ENCODE results near the gene DUS1L. TPM values are rescaled to one million over a fixed set of nuclear protein-coding genes. Genes with fewer than 3 reads are reported as not detected.

DUS1L gene
- total and polyA plus RNA-seq, 4 donors = 40.0 to 179 (median 100.0) TPM

GRCh38 chr17:82060001-82060380 lies 5.6 kb downstream of the DUS1L start:
- WGBS, 2 donors = 88 to 89% methylated on average over 16 of the region's 16 CpGs

DNA sequence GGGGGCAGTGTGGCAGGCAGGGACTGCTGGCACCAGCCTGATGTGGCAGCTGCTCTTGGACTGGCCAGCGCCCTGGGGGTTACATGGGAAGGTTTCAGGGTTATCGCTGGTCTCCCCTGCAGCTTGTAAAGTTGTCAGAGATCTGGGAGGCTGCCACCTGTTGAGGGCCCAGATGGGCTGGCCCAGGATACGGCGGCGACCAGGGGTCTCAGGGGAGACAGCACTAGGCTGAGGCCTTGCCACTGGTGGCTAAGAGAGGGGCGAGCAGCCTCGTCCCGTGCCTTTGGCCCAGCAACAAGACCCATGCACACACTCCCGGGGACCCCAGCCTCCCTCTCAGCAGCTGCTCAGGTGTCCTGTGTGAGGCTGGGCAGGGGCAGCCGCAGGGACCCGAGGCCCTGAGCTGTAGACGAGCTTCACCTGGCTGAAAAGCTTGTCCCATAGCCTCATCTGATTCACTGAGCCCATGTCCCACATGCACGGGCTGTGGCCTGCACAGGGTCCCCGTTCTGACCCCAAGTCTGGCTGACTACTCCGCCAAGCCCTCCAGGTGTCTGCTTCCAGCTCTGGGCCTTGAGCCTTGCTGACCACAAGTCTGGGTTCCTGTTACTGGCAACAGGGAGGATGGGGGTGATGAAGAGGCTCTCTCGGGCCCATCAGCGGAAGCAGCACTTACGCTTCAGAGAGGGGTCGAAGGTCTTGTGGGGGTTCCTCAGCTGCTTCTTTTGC lies 6.2 kb downstream of the DUS1L start:
- no peak for TF ChIP-seq CTCF (IDR thresholded peaks at IDR 0.05; ENCODE audit: control extremely low read depth, extremely low read depth)
- peaks cover 0 to 4% (median 3%) of the 10 kb centered on the region in 5 donors for H3K4me1 ChIP-seq (ENCODE audit: control insufficient read depth in 5 of 5, insufficient read depth in 5 of 5, low read length in 5 of 5)
- whole genome bisulfite sequencing, 2 donors = 87 to 88% methylated on average over 18 to 19 of the region's 19 CpGs
- peaks cover 5 to 92% (median 19%) of the 10 kb centered on the region in 4 donors for H3K36me3 ChIP-seq (ENCODE audit: control insufficient read depth in 4 of 4, insufficient read depth in 4 of 4, low read length in 4 of 4)
- no peak overlapping the region for H3K27ac ChIP-seq (ENCODE audit: low read depth in 1 of 2, low read length in 1 of 2)
- no peak overlapping the region for H3K9ac ChIP-seq (ENCODE audit: insufficient read depth in 1 of 2, low read length in 2 of 2)
- H3K9me3 ChIP-seq (ENCODE audit: control insufficient read depth in 4 of 4, insufficient read depth in 3 of 4, low read length in 3 of 4) = no peaks in the 10 kb centered on the region
- no peaks in the 10 kb centered on the region for H3K27me3 ChIP-seq (ENCODE audit: control insufficient read depth in 3 of 3, insufficient read depth in 3 of 3, low read length in 2 of 3)
- no peak overlapping the region for H3K4me3 ChIP-seq
- no peak for DNase-seq
- ATAC-seq (ENCODE audit: insufficient read depth, low FRiP score) = no peak

More at GRCh38 chr17:82060001-82060380, 5.6 kb downstream of the DUS1L start:
- DNase-seq (no peak), ATAC-seq (ENCODE audit: insufficient read depth, low FRiP score) (no peak)
- Histone ChIP-seq H3K36me3 (ENCODE audit: control insufficient read depth in 4 of 4, insufficient read depth in 4 of 4, low read length in 4 of 4) (peaks cover 5 to 88% (median 17%) of the 10 kb centered on the region in 4 donors), H3K9me3 (ENCODE audit: control insufficient read depth in 4 of 4, insufficient read depth in 3 of 4, low read length in 3 of 4) (no peaks in the 10 kb centered on the region), H3K4me1 (ENCODE audit: control insufficient read depth in 5 of 5, insufficient read depth in 5 of 5, low read length in 5 of 5) (peaks cover 0 to 10% (median 9%) of the 10 kb centered on the region in 5 donors), H3K27me3 (ENCODE audit: control insufficient read depth in 3 of 3, insufficient read depth in 3 of 3, low read length in 2 of 3) (no peaks in the 10 kb centered on the region), H3K27ac (ENCODE audit: low read depth in 1 of 2, low read length in 1 of 2) (no peak overlapping the region), H3K9ac (ENCODE audit: insufficient read depth in 1 of 2, low read length in 2 of 2) (no peak overlapping the region), H3K4me3 (no peak overlapping the region)
- TF ChIP-seq CTCF (IDR thresholded peaks at IDR 0.05; ENCODE audit: control extremely low read depth, extremely low read depth) = no peak

- no peaks in the 10 kb centered on the region for H3K9me3 ChIP-seq (ENCODE audit: control insufficient read depth in 4 of 4, insufficient read depth in 3 of 4, low read length in 3 of 4)
- ATAC-seq (ENCODE audit: insufficient read depth, low FRiP score) = no peak
- H3K36me3 ChIP-seq (ENCODE audit: control insufficient read depth in 4 of 4, insufficient read depth in 4 of 4, low read length in 4 of 4) = peaks cover 5 to 93% (median 19%) of the 10 kb centered on the region in 4 donors
- no peak overlapping the region for H3K27ac ChIP-seq (ENCODE audit: low read depth in 1 of 2, low read length in 1 of 2)
- no peak for DNase-seq
- 77 to 85% methylated on average over 10 of the region's 10 CpGs for WGBS, 2 donors
- H3K4me1 ChIP-seq (ENCODE audit: control insufficient read depth in 5 of 5, insufficient read depth in 5 of 5, low read length in 5 of 5) = no peaks in the 10 kb centered on the region
- no peak for TF ChIP-seq CTCF (IDR thresholded peaks at IDR 0.05; ENCODE audit: control extremely low read depth, extremely low read depth)
- no peak overlapping the region for H3K9ac ChIP-seq (ENCODE audit: insufficient read depth in 1 of 2, low read length in 2 of 2)
- H3K27me3 ChIP-seq (ENCODE audit: control insufficient read depth in 3 of 3, insufficient read depth in 3 of 3, low read length in 2 of 3) = no peaks in the 10 kb centered on the region
- H3K4me3 ChIP-seq = no peak overlapping the region
These were observed 6.8 kb downstream of the DUS1L start for GRCh38 chr17:82058855-82059249.

Measured in lung (tissue), 12 donors.